GM12801 (cell line): ENCODE data around the gene EZH1.

Source experiments
- TF ChIP-seq, protein P1 (sequence below): IDR thresholded peaks from one replicate; pipeline ENCODE4 v1.5.1; 2011; ENCODE audit warnings: control low read depth; ENCODE audit not compliant: insufficient read length; ENCODE audit errors: extremely low read depth

The EZH1 gene

DNA sequence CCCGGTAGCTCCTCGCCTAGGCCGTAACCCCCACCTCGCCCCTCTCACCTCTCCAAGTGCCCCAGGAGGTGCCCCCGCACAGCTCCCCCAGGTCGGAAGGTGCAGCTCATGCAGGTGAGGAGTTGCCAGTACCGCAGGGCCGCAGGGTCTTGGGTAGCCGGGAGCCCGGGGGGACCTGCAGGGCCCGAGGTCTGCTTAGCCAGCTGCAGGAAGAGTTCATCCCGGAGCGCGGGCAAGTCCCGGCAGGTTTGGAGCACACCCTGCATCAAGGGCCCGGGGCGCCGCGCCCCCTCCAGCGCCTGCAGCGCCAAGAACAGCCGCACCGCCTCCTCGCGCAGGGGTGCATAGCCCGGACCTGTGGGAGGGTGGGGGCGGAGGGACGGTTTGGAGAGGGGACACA, 72.8 kb downstream of the EZH1 start:
- TF ChIP-seq, protein P1, sequence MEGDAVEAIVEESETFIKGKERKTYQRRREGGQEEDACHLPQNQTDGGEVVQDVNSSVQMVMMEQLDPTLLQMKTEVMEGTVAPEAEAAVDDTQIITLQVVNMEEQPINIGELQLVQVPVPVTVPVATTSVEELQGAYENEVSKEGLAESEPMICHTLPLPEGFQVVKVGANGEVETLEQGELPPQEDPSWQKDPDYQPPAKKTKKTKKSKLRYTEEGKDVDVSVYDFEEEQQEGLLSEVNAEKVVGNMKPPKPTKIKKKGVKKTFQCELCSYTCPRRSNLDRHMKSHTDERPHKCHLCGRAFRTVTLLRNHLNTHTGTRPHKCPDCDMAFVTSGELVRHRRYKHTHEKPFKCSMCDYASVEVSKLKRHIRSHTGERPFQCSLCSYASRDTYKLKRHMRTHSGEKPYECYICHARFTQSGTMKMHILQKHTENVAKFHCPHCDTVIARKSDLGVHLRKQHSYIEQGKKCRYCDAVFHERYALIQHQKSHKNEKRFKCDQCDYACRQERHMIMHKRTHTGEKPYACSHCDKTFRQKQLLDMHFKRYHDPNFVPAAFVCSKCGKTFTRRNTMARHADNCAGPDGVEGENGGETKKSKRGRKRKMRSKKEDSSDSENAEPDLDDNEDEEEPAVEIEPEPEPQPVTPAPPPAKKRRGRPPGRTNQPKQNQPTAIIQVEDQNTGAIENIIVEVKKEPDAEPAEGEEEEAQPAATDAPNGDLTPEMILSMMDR: no peak

DNA sequence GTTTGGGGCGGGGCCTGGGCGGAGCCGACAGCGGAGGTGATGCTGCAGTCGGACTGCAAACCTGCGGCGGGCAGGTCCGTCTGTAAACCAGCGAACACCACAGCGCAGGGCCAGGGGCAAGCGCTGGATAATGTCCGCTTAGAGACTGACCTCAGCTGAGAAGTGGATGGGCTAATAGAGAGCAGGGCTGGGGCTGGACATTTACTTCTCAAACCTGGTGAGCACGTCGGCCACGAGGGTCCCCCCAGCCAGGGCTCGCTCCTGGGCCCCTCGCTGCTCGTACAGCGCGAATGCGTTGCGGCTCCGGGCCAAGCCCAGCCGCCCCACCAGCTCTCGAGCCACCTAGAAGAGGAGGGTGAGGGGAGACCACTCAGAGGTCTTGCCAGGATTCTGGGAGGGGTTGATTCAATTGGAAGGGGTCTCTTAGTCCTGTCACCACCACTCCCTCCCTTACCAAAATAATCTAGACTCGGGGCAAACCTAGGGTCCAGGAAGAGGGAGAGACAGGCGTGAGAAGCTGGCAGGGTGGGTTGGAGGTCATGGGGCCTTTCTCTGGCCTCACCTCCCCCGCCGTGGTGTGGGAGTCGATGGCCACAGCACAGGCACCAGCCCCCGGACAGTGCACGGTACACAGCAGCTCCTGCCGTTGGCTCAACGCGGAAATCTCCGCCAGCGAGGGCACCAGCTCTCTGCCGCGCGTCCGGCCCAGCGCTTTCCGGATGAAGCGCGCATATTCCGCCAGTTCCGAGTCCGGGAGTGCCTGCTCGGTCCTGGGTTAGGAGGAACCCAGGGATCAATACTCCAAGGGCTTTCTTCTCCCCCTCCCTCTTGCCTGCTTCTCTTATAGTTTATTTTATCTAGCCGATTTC, 73.8 kb downstream of the EZH1 start:
- TF ChIP-seq, protein P1: no peak

DNA sequence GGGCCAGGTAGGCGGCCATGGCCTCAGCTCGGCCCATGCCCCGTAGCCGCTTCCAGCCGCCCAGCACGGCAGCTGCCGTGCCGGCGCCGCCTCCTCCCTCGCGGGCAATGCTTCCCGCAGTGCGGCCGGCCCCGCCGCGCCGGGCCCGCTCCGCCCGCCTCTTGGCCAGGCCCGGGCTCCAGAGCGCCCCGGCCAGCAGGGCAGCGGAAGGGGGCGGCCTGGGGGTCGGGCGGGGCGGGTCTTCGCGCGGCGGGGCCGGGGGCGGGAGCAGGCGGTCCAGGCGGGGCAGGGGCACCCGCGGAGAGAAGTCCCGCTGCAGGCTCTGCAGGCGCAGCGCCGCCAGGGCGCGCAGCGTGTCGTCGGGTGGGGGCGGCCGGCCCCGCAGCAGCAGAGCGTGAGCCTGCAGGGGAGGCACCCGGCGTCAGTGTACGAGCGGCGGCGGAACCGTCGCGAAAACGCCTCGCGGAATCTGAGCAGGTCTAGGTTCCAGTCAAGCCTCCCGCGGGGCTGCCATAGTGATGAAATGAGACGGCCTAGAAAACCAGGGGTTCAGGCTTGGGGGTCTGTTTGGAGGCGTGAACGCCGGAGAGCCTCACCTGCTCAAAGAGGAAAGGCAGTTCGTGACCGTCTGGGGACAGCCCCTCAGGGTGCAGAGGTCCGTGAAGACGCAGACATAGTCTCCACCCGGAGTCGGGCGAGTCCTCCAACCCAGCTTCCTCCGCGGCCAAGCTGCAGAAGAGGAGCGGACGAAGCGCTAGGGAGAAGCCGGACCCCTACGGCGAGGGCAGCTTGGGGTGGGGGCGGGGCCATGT, 74.7 kb downstream of the EZH1 start:
- TF ChIP-seq, protein P1: no peak

DNA sequence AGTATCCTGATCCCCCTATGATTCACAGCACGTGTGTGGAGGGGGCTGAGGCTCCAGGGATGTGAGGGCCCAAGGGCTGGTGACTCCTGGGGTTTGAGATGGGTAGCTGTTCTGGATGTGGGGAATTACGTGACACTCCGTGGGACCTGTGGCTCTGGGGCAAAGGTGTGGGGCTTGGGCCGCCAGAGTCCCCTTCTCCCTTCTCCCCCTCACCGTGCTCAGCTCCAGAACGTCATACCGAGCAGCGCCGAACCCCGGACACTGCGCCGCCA, 75.2 kb downstream of the EZH1 start:
- TF ChIP-seq, protein P1: no peak

DNA sequence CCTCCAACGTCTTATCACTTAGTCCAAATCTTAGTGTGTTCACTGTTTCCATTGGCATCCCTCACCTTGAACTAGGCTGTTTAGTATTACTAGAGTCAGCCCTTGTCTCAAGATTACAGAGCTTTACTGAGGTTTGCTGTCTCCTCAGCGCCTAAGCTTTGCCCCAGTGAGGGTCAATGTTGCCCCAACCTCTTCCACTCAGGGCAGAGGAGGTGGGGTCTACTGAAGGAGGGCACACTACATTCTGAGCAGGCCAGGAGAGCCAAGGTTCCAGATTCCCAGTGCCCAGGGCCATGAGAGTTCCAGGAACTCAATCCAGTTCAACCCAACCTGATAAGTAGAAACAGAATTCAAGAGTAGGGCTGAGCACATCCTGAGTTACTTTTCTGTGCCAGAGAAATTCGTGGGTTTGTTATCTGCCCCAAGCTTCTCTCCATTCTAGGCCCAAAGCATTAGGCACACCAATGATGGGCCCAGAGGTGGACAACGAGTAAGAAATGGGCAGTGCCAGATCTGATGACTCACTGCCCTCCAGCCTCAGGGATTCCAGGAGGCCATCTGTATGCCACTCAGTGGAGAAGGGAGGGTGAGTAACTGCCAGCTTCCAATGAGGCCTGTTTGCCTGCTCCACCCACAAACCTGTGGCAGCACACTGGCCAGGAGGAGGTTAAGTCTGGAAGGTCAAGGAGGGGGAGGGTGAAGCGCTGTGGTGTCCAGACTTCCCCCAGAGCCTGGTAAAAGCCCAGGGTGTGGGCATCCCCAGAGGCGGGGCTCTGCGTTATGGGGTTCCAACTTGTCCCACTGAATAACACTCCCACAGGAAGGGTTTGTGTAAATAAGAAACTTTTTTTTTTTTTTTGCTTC, 77.5 kb downstream of the EZH1 start:
- TF ChIP-seq, protein P1: no peak

DNA sequence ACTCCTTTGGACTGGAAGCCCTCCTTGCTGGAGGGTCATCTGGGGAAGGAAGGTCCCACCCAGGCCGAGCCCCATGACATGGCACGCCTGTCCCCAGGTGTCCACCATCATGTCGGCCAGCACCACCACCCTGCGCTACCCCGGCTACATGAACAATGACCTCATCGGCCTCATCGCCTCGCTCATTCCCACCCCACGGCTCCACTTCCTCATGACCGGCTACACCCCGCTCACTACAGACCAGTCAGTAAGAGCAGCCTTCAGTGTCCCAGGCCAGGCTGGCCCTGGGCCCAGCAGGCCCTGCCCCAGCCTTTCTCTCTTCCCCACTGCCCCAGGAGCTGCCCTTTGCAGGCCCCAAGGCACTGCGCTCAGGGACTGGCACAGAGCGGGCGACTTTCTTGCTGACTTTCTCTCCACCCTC, 79.2 kb downstream of the EZH1 start:
- TF ChIP-seq, protein P1: no peak
